Activated CD4-positive, alpha-beta T cell treated with anti-CD3 and anti-CD28 coated beads, Interleukin-2, amount 10 ng/mL, durations not matched to agents 24 days and 14 days (primary cell): ENCODE measurements around the gene PPM1B. TPM values are rescaled to one million over a fixed set of nuclear protein-coding genes. Genes with fewer than 3 reads are reported as not detected.
"Not testable (repeated sequence)": the region's sequence is repeated elsewhere in the genome, so short reads cannot be mapped to it uniquely, and the experiment has no call there.

Experiments
- DNase-seq: peaks from one replicate; pipeline ENCODE4 v3.0.0; 2022
- H3K27ac Mint-ChIP-seq: one replicate; pipeline ENCODE4 v1.8.0; 2022; ENCODE audit warnings: mild to moderate bottlenecking, mixed read lengths
- H3K27me3 Mint-ChIP-seq: one replicate; pipeline ENCODE4 v1.8.0; 2022; ENCODE audit warnings: mixed read lengths
- H3K36me3 Mint-ChIP-seq: one replicate; pipeline ENCODE4 v1.8.0; 2022; ENCODE audit warnings: low read depth, mild to moderate bottlenecking, mixed read lengths
- H3K4me1 Mint-ChIP-seq: one replicate; pipeline ENCODE4 v1.8.0; 2021; ENCODE audit warnings: mixed read lengths
- H3K4me3 Mint-ChIP-seq: one replicate; pipeline ENCODE4 v1.8.0; 2022; ENCODE audit warnings: mild to moderate bottlenecking, moderate library complexity, mixed read lengths
- H3K9me3 Mint-ChIP-seq: one replicate; pipeline ENCODE4 v1.8.0; 2021; ENCODE audit warnings: mixed read lengths
- intact Hi-C: fragments of 100-400 bp; cut with micrococcal nuclease; formaldehyde crosslinking; loops from one replicate; pipeline ENCODE4 v1.15.1; 2023
- total RNA-seq: library from RNA; stranded (reverse); gene quantifications from 2 replicates; pipeline ENCODE4 v1.2.3, GENCODE V29; 2022

PPM1B gene
- 38.9 and 42.0 TPM in 2 replicates for total RNA-seq

- intact Hi-C loops: loop anchor here (1.0 to 5.0 kb wide), 7 partner anchors 23 to 193 kb away; partner anchors contain the start of genes CAMKMT and PREPL
- Mint-ChIP-seq H3K36me3 (peaks cover 18% of the 10 kb centered on the region), H3K4me3 (peak within 1 kb of the TSS; percentile 94), H3K4me1 (peaks cover 28% of the 10 kb centered on the region), H3K9me3 (peaks cover 5% of the 10 kb centered on the region), H3K27me3 (no peaks in the 10 kb centered on the region), H3K27ac (peak within 1 kb of the TSS; percentile 99)
- DNase-seq: peak; percentile 100
These were observed at the start of gene PPM1B for GRCh38 chr2:44168681-44169154. TSS of gene PPM1B (plus strand) at chr2:44168875. CDS start at chr2:44201200, 32,325 bp downstream.

- H3K4me1 Mint-ChIP-seq: peaks cover 7% of the 10 kb centered on the region
- H3K36me3 Mint-ChIP-seq: no peaks in the 10 kb centered on the region
- H3K27me3 Mint-ChIP-seq: peaks cover 7% of the 10 kb centered on the region
- no peaks in the 10 kb centered on the region for H3K9me3 Mint-ChIP-seq
- intact Hi-C loops: loop anchor here (1.0 kb wide), 1 partner anchor 48 kb away; the partner anchor contains the start of gene PPM1B
- no peak overlapping the region for H3K4me3 Mint-ChIP-seq
- DNase-seq: no peak
- no peak overlapping the region for H3K27ac Mint-ChIP-seq
These were observed 48.8 kb upstream of the PPM1B start for GRCh38 chr2:44119878-44120277.

GRCh38 chr2:44120428-44120827, 48.2 kb upstream of the PPM1B start:
- Mint-ChIP-seq H3K27ac (no peak overlapping the region), H3K9me3 (no peaks in the 10 kb centered on the region), H3K4me3 (no peak overlapping the region), H3K27me3 (peaks cover 6% of the 10 kb centered on the region), H3K36me3 (no peaks in the 10 kb centered on the region), H3K4me1 (peaks cover 7% of the 10 kb centered on the region)
- intact Hi-C loops: loop anchor here (1.0 kb wide), 1 partner anchor 48 kb away; the partner anchor contains the start of gene PPM1B
- DNase-seq: peak; percentile 73

GRCh38 chr2:44121899-44122298, 46.8 kb upstream of the PPM1B start:
- no peak overlapping the region for H3K27ac Mint-ChIP-seq
- no peak overlapping the region for H3K4me3 Mint-ChIP-seq
- no peaks in the 10 kb centered on the region for H3K9me3 Mint-ChIP-seq
- intact Hi-C loops: no loop called here
- no peaks in the 10 kb centered on the region for H3K36me3 Mint-ChIP-seq
- H3K4me1 Mint-ChIP-seq: peaks cover 7% of the 10 kb centered on the region
- H3K27me3 Mint-ChIP-seq: peaks cover 10% of the 10 kb centered on the region
- DNase-seq: no peak

GRCh38 chr2:44124500-44124899, 44.2 kb upstream of the PPM1B start:
- Mint-ChIP-seq H3K4me3 (no peak overlapping the region), H3K27ac (no peak overlapping the region), H3K9me3 (no peaks in the 10 kb centered on the region), H3K4me1 (peaks cover 5% of the 10 kb centered on the region), H3K27me3 (peaks cover 9% of the 10 kb centered on the region), H3K36me3 (no peaks in the 10 kb centered on the region)
- intact Hi-C loops: no loop called here
- DNase-seq: no peak

GRCh38 chr2:44126106-44126797, 42.4 kb upstream of the PPM1B start:
- intact Hi-C loops: no loop called here
- no peak for DNase-seq
- Mint-ChIP-seq H3K36me3 (no peaks in the 10 kb centered on the region), H3K27me3 (peaks cover 13% of the 10 kb centered on the region), H3K27ac (no peak overlapping the region), H3K4me1 (no peaks in the 10 kb centered on the region), H3K9me3 (no peaks in the 10 kb centered on the region), H3K4me3 (no peak overlapping the region)

- DNase-seq: no peak
These were observed 38.2 kb upstream of the PPM1B start for GRCh38 chr2:44130441-44130840.

GRCh38 chr2:44131177-44131576, 37.5 kb upstream of the PPM1B start:
- H3K4me3 Mint-ChIP-seq: no peak overlapping the region
- H3K36me3 Mint-ChIP-seq: no peaks in the 10 kb centered on the region
- H3K27ac Mint-ChIP-seq: no peak overlapping the region
- peaks cover 12% of the 10 kb centered on the region for H3K27me3 Mint-ChIP-seq
- H3K9me3 Mint-ChIP-seq: no peaks in the 10 kb centered on the region
- no peak for DNase-seq
- no peaks in the 10 kb centered on the region for H3K4me1 Mint-ChIP-seq
- intact Hi-C loops: no loop called here

More at GRCh38 chr2:44130441-44130840, 38.2 kb upstream of the PPM1B start:
- Mint-ChIP-seq H3K36me3 (no peaks in the 10 kb centered on the region), H3K27ac (no peak overlapping the region), H3K4me3 (no peak overlapping the region), H3K4me1 (no peaks in the 10 kb centered on the region), H3K9me3 (no peaks in the 10 kb centered on the region), H3K27me3 (peaks cover 15% of the 10 kb centered on the region)
- intact Hi-C loops: no loop called here

- DNase-seq, intact Hi-C loops, H3K9me3 Mint-ChIP-seq, H3K36me3 Mint-ChIP-seq, H3K4me3 Mint-ChIP-seq, H3K4me1 Mint-ChIP-seq, H3K27ac Mint-ChIP-seq: not testable (repeated sequence)
- H3K27me3 Mint-ChIP-seq: peaks cover 17% of the 10 kb centered on the region
These were observed 35.1 kb upstream of the PPM1B start for GRCh38 chr2:44133602-44134001.

- Mint-ChIP-seq H3K4me3 (no peak overlapping the region), H3K36me3 (no peaks in the 10 kb centered on the region), H3K4me1 (peaks cover 2% of the 10 kb centered on the region), H3K27ac (no peak overlapping the region), H3K9me3 (peaks cover 3% of the 10 kb centered on the region), H3K27me3 (peaks cover 19% of the 10 kb centered on the region)
- intact Hi-C loops: no loop called here
- no peak for DNase-seq
These were observed 33.8 kb upstream of the PPM1B start for GRCh38 chr2:44134848-44135247.

- no peak for DNase-seq
These were observed 33.4 kb upstream of the PPM1B start for GRCh38 chr2:44135296-44135695.

GRCh38 chr2:44135771-44136170, 32.9 kb upstream of the PPM1B start:
- intact Hi-C loops: no loop called here
- H3K4me1 Mint-ChIP-seq: peaks cover 2% of the 10 kb centered on the region

More at GRCh38 chr2:44135296-44135695, 33.4 kb upstream of the PPM1B start:
- H3K36me3 Mint-ChIP-seq: no peaks in the 10 kb centered on the region
- no peak overlapping the region for H3K4me3 Mint-ChIP-seq
- intact Hi-C loops: no loop called here
- H3K27me3 Mint-ChIP-seq: peaks cover 19% of the 10 kb centered on the region
- H3K4me1 Mint-ChIP-seq: peaks cover 2% of the 10 kb centered on the region
- peaks cover 3% of the 10 kb centered on the region for H3K9me3 Mint-ChIP-seq
- no peak overlapping the region for H3K27ac Mint-ChIP-seq

GRCh38 chr2:44136252-44136651, 32.4 kb upstream of the PPM1B start:
- H3K36me3 Mint-ChIP-seq: no peaks in the 10 kb centered on the region
- H3K9me3 Mint-ChIP-seq: peaks cover 3% of the 10 kb centered on the region
- no peak for DNase-seq
- peaks cover 2% of the 10 kb centered on the region for H3K4me1 Mint-ChIP-seq
- H3K4me3 Mint-ChIP-seq: no peak overlapping the region
- peaks cover 15% of the 10 kb centered on the region for H3K27me3 Mint-ChIP-seq
- H3K27ac Mint-ChIP-seq: no peak overlapping the region
- intact Hi-C loops: no loop called here

More at GRCh38 chr2:44135771-44136170, 32.9 kb upstream of the PPM1B start:
- Mint-ChIP-seq H3K27me3 (peaks cover 19% of the 10 kb centered on the region), H3K36me3 (no peaks in the 10 kb centered on the region), H3K4me3 (no peak overlapping the region), H3K9me3 (peaks cover 3% of the 10 kb centered on the region), H3K27ac (no peak overlapping the region)
- no peak for DNase-seq

GRCh38 chr2:44137048-44137447, 31.6 kb upstream of the PPM1B start:
- H3K36me3 Mint-ChIP-seq: no peaks in the 10 kb centered on the region
- H3K4me3 Mint-ChIP-seq: no peak overlapping the region
- no peak overlapping the region for H3K27ac Mint-ChIP-seq
- peaks cover 3% of the 10 kb centered on the region for H3K9me3 Mint-ChIP-seq
- no peak for DNase-seq
- peaks cover 14% of the 10 kb centered on the region for H3K27me3 Mint-ChIP-seq
- peaks cover 2% of the 10 kb centered on the region for H3K4me1 Mint-ChIP-seq
- intact Hi-C loops: no loop called here
